ENCODE data around the gene CHN2. TPM values are rescaled to one million over a fixed set of nuclear protein-coding genes. Genes with fewer than 3 reads are reported as not detected.

CHN2 gene
- total RNA-seq, 4 donors from 2014 or later: 5.6 to 36.7 (median 16.8) TPM

DNA sequence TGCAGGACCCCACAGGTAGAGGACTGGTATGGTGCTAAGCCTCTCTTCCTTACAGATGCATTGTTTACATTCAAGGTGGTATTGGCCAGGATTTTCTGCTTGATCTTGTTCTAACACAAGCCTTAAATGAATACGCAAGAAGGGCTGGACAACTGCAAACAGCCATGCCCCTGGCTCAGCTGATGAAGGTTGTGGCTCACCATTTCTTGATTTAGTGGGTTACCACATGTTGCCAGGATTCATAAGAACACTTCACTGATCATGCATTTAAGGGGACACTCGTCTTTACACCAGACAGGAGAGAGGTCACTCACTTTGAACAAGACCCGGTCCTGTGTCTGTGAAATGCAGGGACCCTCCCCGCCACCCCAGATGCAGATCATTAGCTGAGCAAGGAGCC is 82.2 kb downstream of the CHN2 start:
- no peak for DNase-seq
- TF ChIP-seq, protein P1, sequence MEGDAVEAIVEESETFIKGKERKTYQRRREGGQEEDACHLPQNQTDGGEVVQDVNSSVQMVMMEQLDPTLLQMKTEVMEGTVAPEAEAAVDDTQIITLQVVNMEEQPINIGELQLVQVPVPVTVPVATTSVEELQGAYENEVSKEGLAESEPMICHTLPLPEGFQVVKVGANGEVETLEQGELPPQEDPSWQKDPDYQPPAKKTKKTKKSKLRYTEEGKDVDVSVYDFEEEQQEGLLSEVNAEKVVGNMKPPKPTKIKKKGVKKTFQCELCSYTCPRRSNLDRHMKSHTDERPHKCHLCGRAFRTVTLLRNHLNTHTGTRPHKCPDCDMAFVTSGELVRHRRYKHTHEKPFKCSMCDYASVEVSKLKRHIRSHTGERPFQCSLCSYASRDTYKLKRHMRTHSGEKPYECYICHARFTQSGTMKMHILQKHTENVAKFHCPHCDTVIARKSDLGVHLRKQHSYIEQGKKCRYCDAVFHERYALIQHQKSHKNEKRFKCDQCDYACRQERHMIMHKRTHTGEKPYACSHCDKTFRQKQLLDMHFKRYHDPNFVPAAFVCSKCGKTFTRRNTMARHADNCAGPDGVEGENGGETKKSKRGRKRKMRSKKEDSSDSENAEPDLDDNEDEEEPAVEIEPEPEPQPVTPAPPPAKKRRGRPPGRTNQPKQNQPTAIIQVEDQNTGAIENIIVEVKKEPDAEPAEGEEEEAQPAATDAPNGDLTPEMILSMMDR (IDR thresholded peaks at IDR 0.05): no peak
- TF ChIP-seq EP300 (IDR thresholded peaks at IDR 0.05; ENCODE audit: low read depth): no peak
- no peak for TF ChIP-seq POLR2AphosphoS5 (IDR thresholded peaks at IDR 0.05)
- TF ChIP-seq POLR2A (IDR thresholded peaks at IDR 0.05): no peak
- in situ Hi-C loops (cut with MboI; ENCODE audit: low pct_ligation_motif_present in 1 of 4, low pct_unique_long_range_greater_than_20kb in 1 of 4, low sequenced_read_pairs in 3 of 4): no loop called here
- Histone ChIP-seq H3K36me3 (no peaks in the 10 kb centered on the region), H3K9me3 (no peaks in the 10 kb centered on the region), H3K27me3 (no peaks in the 10 kb centered on the region), H3K4me1 (peaks cover 0 to 6% (median under 1%) of the 10 kb centered on the region in 4 donors), H3K27ac (no peak overlapping the region), H3K4me3 (no peak overlapping the region)
- intact Hi-C loops (cut with DNase I; ENCODE audit: low total_unique reads): no loop called here
- 88% methylated on average over 4 of the region's 4 CpGs; no CpG with 5 or more reads in 1 of the 2 donors for WGBS, 2 donors (ENCODE audit: low coverage in 1 of 2)

DNA sequence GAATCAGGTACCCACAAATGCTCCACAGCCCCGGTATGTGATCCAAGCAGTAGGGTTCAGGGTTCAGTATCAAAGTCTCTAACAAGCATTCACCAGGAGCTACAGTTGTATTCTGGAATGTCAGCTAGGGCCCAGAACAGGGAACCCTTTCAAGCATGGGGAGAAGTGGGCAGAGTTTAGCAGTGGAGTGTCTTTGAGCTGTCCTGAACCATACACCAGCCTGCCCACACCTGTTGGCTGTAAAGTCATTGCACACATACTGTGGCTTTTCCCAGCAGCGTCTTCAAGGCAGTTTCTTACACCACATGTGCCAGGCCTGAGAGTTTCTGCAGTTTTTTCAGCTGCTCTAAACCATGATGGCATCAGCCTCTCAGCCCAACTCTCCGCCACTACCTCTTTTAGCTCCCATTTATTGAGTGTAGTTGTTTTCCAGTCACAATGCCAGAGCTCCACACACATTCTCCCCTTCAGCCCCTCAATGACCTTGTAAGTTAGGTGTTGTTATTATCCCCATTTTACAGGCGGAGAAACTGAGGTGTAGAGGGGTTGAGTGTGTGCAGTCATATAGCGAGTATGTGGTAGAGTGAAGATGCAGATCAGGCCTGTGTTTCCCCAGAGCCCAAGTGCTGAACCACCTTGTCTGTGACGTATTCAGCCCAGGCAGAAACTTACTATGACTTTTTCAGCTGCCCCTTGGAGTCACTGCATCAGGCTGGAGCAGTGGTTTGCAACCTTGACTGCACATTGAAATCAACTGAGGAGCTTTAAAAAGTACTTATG is 83.1 kb downstream of the CHN2 start:
- Histone ChIP-seq H3K36me3 (no peaks in the 10 kb centered on the region), H3K4me1 (no peaks in the 10 kb centered on the region), H3K9me3 (no peaks in the 10 kb centered on the region), H3K27ac (no peak overlapping the region), H3K4me3 (no peak overlapping the region), H3K27me3 (no peaks in the 10 kb centered on the region)
- intact Hi-C loops (cut with DNase I; ENCODE audit: low total_unique reads): no loop called here
- WGBS, 2 donors (ENCODE audit: low coverage in 1 of 2): 72 to 83% methylated on average over 4 to 6 of the region's 6 CpGs
- in situ Hi-C loops (cut with MboI; ENCODE audit: low pct_ligation_motif_present in 1 of 4, low pct_unique_long_range_greater_than_20kb in 1 of 4, low sequenced_read_pairs in 3 of 4): no loop called here
- no peak for DNase-seq
- no peak for TF ChIP-seq EP300 (IDR thresholded peaks at IDR 0.05; ENCODE audit: low read depth)

DNA sequence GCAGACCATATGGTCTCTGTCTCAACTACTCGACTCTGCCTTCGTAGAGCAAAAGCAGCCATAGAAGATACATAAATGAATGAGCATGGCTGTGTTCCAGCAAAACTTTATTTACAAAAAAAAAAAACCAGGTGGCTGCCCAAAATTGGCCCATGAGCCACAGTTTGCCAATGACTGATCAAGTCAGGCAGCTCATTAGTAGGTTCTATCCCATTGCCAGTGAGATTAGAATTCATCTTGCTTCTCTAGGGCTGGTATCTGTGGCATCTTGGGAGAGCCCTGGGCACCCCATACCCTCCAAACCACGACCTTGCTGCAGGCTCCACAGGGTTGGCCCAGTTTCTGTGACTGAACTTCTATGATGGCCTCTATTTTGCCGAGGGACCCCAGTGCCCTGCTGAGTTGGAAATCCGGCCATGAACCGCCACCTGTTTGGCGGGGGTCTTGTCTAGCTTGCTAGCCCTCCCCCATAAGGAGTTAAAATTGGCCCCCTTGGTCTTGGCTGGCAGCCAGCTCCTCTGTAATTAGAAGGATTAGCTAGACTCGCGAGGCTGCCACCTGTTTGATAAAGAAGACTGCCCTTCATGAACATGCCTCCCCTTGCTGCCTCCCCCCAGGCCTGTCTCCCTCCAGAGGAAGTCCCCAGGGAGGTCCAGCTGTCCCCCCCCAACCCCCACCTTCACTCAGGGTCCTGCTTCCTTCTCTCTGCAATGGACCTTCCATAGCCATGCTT is 83.9 kb downstream of the CHN2 start:
- Histone ChIP-seq H3K27me3 (no peaks in the 10 kb centered on the region), H3K9me3 (no peaks in the 10 kb centered on the region), H3K36me3 (no peaks in the 10 kb centered on the region), H3K27ac (no peak overlapping the region), H3K4me3 (no peak overlapping the region), H3K4me1 (no peaks in the 10 kb centered on the region)
- DNase-seq: no peak
- intact Hi-C loops (cut with DNase I; ENCODE audit: low total_unique reads): no loop called here
- TF ChIP-seq POLR2AphosphoS5 (IDR thresholded peaks at IDR 0.05) (no peak), POLR2A (IDR thresholded peaks at IDR 0.05) (no peak), EP300 (IDR thresholded peaks at IDR 0.05; ENCODE audit: low read depth) (no peak)
- TF ChIP-seq, protein P1 (IDR thresholded peaks at IDR 0.05): no peak
- in situ Hi-C loops (cut with MboI; ENCODE audit: low pct_ligation_motif_present in 1 of 4, low pct_unique_long_range_greater_than_20kb in 1 of 4, low sequenced_read_pairs in 3 of 4): no loop called here
- WGBS, 2 donors (ENCODE audit: low coverage in 1 of 2): 51 to 77% methylated on average over 2 to 9 of the region's 9 CpGs

DNA sequence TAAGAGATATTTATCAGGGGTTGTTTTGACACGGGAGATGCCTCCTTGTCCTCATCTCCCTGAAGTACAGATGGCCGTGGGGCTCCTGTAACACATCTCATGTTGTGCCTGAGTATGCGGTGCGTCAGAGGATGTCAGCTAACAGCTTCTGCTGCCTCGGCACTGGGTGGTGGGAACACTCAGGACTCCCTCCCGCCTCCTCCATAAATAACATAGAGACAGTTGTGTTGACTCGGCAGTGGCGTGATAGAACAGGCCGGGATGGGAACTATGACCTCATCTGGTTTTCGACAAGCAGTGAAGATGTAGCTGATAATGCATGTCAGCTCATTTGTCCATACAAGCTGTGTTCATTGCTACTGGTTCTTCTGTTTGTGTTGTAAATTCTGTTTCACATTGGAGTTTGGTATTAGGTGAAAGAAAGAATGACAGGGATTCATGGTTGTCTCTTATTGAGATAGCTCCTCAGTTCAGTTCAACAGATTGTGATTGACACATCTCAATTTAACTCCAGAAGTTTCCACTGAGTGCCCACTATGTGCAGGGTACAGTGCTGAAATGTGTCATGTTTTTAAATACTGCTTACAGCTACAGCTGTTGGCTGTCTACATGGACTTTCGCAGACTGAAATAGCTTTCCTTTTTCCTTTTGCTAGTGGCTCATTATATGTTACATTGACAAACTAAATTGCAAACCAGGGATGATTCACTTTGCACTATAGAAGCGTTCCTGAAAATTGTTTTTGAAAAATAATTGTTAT is 87.4 kb downstream of the CHN2 start:
- in situ Hi-C loops (cut with MboI; ENCODE audit: low pct_ligation_motif_present in 1 of 4, low pct_unique_long_range_greater_than_20kb in 1 of 4, low sequenced_read_pairs in 3 of 4) (no loop called here), intact Hi-C loops (cut with DNase I; ENCODE audit: low total_unique reads) (no loop called here)
- WGBS, 2 donors (ENCODE audit: low coverage in 1 of 2): 71 to 76% methylated on average over 3 to 12 of the region's 12 CpGs
- DNase-seq: no peak
- no peak overlapping the region for H3K27ac ChIP-seq
- H3K9me3 ChIP-seq: no peaks in the 10 kb centered on the region
- TF ChIP-seq POLR2AphosphoS5 (IDR thresholded peaks at IDR 0.05) (no peak), POLR2A (IDR thresholded peaks at IDR 0.05) (no peak), EP300 (IDR thresholded peaks at IDR 0.05; ENCODE audit: low read depth) (no peak)
- TF ChIP-seq, protein P1 (IDR thresholded peaks at IDR 0.05): no peak
- no peaks in the 10 kb centered on the region for H3K36me3 ChIP-seq
- H3K27me3 ChIP-seq: no peaks in the 10 kb centered on the region
- H3K4me3 ChIP-seq: no peak overlapping the region
- no peaks in the 10 kb centered on the region for H3K4me1 ChIP-seq

Measured in transverse colon (tissue), 4 donors.